Measurements from ENCODE around the gene SH2D1B. TPM values are rescaled to one million over a fixed set of nuclear protein-coding genes. Genes with fewer than 3 reads are reported as not detected.

SH2D1B gene
- total and polyA plus RNA-seq, 10 of the 15 experiments (the other 5 are each of a cell fraction or from before 2014, with no cell fraction given) = 0.18 TPM; not detected in 9

DNA sequence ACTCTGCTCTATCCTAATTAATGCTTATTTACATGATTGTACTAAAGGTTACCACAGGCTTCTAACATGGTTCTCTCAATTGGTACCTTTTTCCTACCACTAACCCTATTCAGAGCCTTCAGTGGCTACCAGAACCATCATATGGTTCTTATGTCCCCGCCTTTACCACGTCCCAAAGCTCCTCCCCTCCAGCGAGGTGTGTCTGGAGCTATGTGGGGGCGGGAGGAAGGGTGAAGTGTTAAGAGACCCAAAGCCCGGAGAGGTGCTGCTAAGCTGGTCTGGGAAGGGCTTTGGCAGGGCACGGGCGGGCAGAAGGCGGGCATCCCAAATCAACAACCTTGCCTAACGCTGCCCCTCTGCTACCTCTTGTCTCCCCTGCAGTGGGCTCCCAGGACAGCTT lies 45.3 kb downstream of the SH2D1B start:
- SMC1A ChIA-PET (ENCODE audit: uncharacterized antibody, unreplicated experiment) = interaction anchor here (1.4 kb wide), 1 partner anchor 21 kb away, joined by 3 read pairs; no protein-coding TSS in a partner anchor
- FAIRE-seq (no peak), DNase-seq (ENCODE audit: low read depth, low spot score) (no peak), ATAC-seq (no peak)
- TF ChIP-seq BCL11A (IDR thresholded peaks at IDR 0.05; ENCODE audit: low read depth, low read length) (no peak), ZBED1 (IDR thresholded peaks at IDR 0.05; ENCODE audit: borderline replicate concordance) (no peak), KLF5 (IDR thresholded peaks at IDR 0.05; ENCODE audit: partially characterized antibody) (no peak), ZBTB4 (CRISPR knock-in tag; IDR thresholded peaks at IDR 0.05) (no peak), GATAD2B (conservative IDR thresholded peaks at IDR 0.05; ENCODE audit: low read depth) (no peak), SPI1 (IDR thresholded peaks at IDR 0.05; ENCODE audit: borderline replicate concordance, insufficient read depth, low read depth, low read length) (no peak), ATF7 (IDR thresholded peaks at IDR 0.05; ENCODE audit: low read depth) (no peak), MEF2A (IDR thresholded peaks at IDR 0.05; ENCODE audit: insufficient read depth, low read depth, low read length) (no peak), HDAC2 (IDR thresholded peaks at IDR 0.05) (no peak), WRNIP1 (IDR thresholded peaks at IDR 0.05; ENCODE audit: borderline replicate concordance, low read depth, low read length) (no peak), BHLHE40 (IDR thresholded peaks at IDR 0.05; ENCODE audit: borderline replicate concordance in 1 of 2, low read depth in 2 of 2, low read length in 1 of 2) (no peak), CBX3 (IDR thresholded peaks at IDR 0.05; ENCODE audit: borderline replicate concordance, low read depth) (no peak), IKZF2 (IDR thresholded peaks at IDR 0.05) (no peak), ATF3 (IDR thresholded peaks at IDR 0.05; ENCODE audit: borderline replicate concordance, extremely low read depth, low read depth, low read length) (no peak), SMAD5 (IDR thresholded peaks at IDR 0.05; ENCODE audit: low read depth) (no peak), NR2C2 (IDR thresholded peaks at IDR 0.05; ENCODE audit: borderline replicate concordance, control insufficient read depth, insufficient read length, low read depth) (no peak), PAX5 (IDR thresholded peaks at IDR 0.05; ENCODE audit: borderline replicate concordance, low read depth, low read length) (no peak), TCF12 (IDR thresholded peaks at IDR 0.05; ENCODE audit: low read depth, low read length) (no peak)
- Histone ChIP-seq H3K27me3 (replicated peaks in 1 of 2; ENCODE audit: control insufficient read depth in 2 of 2, insufficient read depth in 2 of 2, low read length in 1 of 2) (no peaks in the 10 kb centered on the region), H3K9ac (ENCODE audit: control insufficient read depth, insufficient read depth, low read length) (no peak overlapping the region), H3K4me2 (ENCODE audit: control insufficient read depth, insufficient read depth) (no peak overlapping the region), H3K9me3 (replicated peaks; ENCODE audit: control insufficient read depth, insufficient read depth, low read length) (no peaks in the 10 kb centered on the region), H4K20me1 (ENCODE audit: control insufficient read depth, insufficient read depth) (no peaks in the 10 kb centered on the region), H3K4me3 (no peak overlapping the region), H3K79me2 (ENCODE audit: control insufficient read depth, insufficient read depth, low read length) (no peaks in the 10 kb centered on the region), H3K4me1 (ENCODE audit: control insufficient read depth, insufficient read depth, low read length) (peaks cover 4% of the 10 kb centered on the region), H3K36me3 (ENCODE audit: control insufficient read depth in 2 of 2, insufficient read depth in 2 of 2, low read length in 1 of 2) (no peaks in the 10 kb centered on the region), H2AFZ (ENCODE audit: control insufficient read depth, low read depth, low read length) (no peak overlapping the region), H3K27ac (ENCODE audit: control insufficient read depth, insufficient read depth) (no peak overlapping the region)
- 48% methylated on average over 9 of the region's 9 CpGs for WGBS (ENCODE audit: insufficient coverage, insufficient replicate concordance, low lambda C conversion rate, missing lambda C conversion rate)
- CTCF ChIA-PET = interaction anchor here (1.1 to 8.0 kb wide), 3 partner anchors 9 to 311 kb away, joined by 5 to 104 read pairs (median 7); no protein-coding TSS in a partner anchor
- RAD21 ChIA-PET (ENCODE audit: unreplicated experiment) = interaction anchor here (1.9 kb wide), 1 partner anchor 9 kb away, joined by 5 read pairs; no protein-coding TSS in a partner anchor
- intact Hi-C loops (cut with micrococcal nuclease; ENCODE audit: unreplicated experiment) (no loop called here), in situ Hi-C loops (cut with MboI) (no loop called here)
- BruUV-seq (replicated peaks) = no TSS peak
- POLR2A ChIA-PET = no interaction called here
